Measurements from ENCODE around the gene TLR1. TPM values are rescaled to one million over a fixed set of nuclear protein-coding genes. Genes with fewer than 3 reads are reported as not detected.
A peak's percentile ranks its signal among the peaks of the same experiment; 100 is the strongest.

TLR1 gene
- total RNA-seq, 6 donors from 2014 or later: 16.4 to 41.9 (median 24.8) TPM

DNA sequence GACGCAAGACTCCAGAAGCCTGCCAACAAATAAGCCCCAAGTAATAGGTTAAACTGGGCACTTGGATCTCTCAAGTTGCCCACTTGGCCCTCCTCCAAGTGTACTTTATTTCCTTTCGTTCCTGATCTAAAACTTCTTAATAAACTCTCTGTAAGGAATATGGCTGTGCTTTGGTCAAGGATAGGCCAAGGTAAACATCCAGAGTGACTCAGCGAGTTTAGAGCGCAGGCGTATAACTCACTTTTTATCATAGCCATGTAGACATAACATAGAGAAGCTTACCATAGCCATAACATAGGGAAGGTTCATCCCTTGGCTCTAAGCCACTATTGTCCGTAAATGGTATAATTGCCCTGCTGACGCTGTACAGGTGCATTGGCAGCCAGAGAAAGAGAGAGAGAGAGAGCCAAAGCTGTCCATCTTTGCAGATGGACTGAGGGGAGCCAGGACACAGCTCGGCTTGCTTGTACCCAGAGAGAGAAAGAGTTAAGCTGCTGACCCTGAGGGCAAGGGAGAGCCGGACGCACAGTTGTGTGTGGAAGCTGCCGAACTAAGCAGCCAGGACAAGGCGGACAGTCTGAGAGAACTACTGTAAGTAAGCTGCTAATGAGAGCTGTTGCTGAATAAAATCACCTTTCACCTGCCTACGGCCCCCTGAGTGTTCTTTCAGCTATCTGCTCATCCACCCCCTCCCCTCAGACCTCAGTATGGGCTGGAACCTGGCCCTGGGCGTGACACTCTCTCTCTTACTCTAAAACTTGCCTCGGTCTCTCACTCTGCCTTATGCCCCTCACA lies 1.8 kb downstream of the TLR1 start:
- no peaks in the 10 kb centered on the region for H3K27me3 ChIP-seq
- DNase-seq: no peak
- 88 to 93% methylated on average over 15 of the region's 15 CpGs for WGBS, 2 donors
- H3K4me1 ChIP-seq: peaks cover 8 to 16% (median 13%) of the 10 kb centered on the region in 4 donors
- H3K9me3 ChIP-seq: no peaks in the 10 kb centered on the region
- H3K36me3 ChIP-seq: peaks cover 0 to 27% (median 4%) of the 10 kb centered on the region in 4 donors
- peak overlapping the region in 3 of 4 donors; percentile 9 to 40 (median 38) for H3K4me3 ChIP-seq
- no peak for ATAC-seq (ENCODE audit: low FRiP score in 2 of 2)
- TF ChIP-seq CTCF (IDR thresholded peaks at IDR 0.05) (no peak), POLR2A (IDR thresholded peaks at IDR 0.05) (no peak), POLR2AphosphoS5 (IDR thresholded peaks at IDR 0.05) (no peak)
- peak overlapping the region in 2 of 4 donors; percentile 38 to 87 for H3K27ac ChIP-seq

- H3K9me3 ChIP-seq: peaks cover 0 to 4% (median 0%) of the 10 kb centered on the region in 4 donors
- TF ChIP-seq EP300 (IDR thresholded peaks at IDR 0.05): no peak
- no peak for TF ChIP-seq POLR2AphosphoS5 (IDR thresholded peaks at IDR 0.05)
- TF ChIP-seq POLR2A (IDR thresholded peaks at IDR 0.05): no peak
- no peak for TF ChIP-seq CTCF (IDR thresholded peaks at IDR 0.05)
- no peak for ATAC-seq (ENCODE audit: low FRiP score in 2 of 2)
- 87 to 90% methylated on average over 3 of the region's 3 CpGs for WGBS, 2 donors
- no peak for DNase-seq
- H3K27me3 ChIP-seq: no peaks in the 10 kb centered on the region
- peak overlapping the region in 1 of 4 donors; percentile 16 for H3K4me3 ChIP-seq
- H3K27ac ChIP-seq: peak overlapping the region in 2 of 4 donors; percentile 20 to 59
- H3K36me3 ChIP-seq: peaks cover 0 to 27% (median 6%) of the 10 kb centered on the region in 4 donors
- peaks cover 8 to 16% (median 12%) of the 10 kb centered on the region in 4 donors for H3K4me1 ChIP-seq
These were observed 3.6 kb downstream of the TLR1 start for GRCh38 chr4:38800961-38801450.

DNA sequence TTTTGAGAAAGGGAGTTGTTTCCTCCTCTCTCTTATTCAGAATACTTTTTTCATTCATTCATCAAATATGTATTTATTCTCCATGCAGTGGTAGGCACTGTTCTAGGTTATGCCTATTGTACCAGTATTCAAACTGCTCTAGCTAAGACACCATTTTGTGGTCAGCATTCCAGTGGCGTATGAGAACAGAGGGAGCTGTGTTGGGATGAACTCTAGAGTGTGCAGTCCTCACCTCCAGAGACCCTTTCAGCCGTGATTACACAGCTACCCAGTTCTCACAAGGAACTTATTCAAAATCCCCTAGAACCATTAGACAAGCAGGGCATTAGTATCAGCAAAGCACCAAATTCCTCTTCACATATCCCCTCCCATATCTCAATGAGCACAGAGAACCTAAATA lies 4.2 kb downstream of the TLR1 start:
- ATAC-seq (ENCODE audit: low FRiP score in 2 of 2) (no peak), DNase-seq (no peak)
- TF ChIP-seq EP300 (IDR thresholded peaks at IDR 0.05) (no peak), POLR2A (IDR thresholded peaks at IDR 0.05) (no peak), CTCF (IDR thresholded peaks at IDR 0.05) (no peak), POLR2AphosphoS5 (IDR thresholded peaks at IDR 0.05) (no peak)
- Histone ChIP-seq H3K27me3 (no peaks in the 10 kb centered on the region), H3K27ac (peak overlapping the region in 1 of 4 donors; percentile 59), H3K4me1 (peaks cover 5 to 10% (median 7%) of the 10 kb centered on the region in 4 donors), H3K36me3 (peaks cover 0 to 27% (median 6%) of the 10 kb centered on the region in 4 donors), H3K9me3 (peaks cover 0 to 4% (median 0%) of the 10 kb centered on the region in 4 donors), H3K4me3 (no peak overlapping the region)
- 67 to 92% methylated on average over 2 of the region's 2 CpGs for WGBS, 2 donors

DNA sequence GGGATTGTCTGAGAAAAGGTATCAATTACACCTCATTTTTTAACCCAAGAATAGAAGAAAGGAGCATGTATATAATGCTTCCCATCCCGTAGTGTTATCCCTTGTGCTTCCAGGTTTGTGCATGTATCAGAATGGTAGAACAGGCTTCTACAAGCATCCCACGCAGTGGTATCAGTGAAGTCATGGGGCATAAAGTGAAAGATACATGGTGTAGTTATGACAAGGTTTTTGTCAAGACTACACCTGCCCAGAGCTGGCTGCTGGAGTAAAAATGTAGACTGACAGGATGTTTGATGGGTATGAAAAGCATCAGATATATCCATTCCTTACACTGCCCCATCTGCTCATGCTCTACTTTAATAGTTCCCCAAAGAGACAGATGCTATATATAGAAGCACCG lies 9.5 kb downstream of the TLR1 start:
- H3K4me3 ChIP-seq: no peak overlapping the region
- no peak overlapping the region for H3K27ac ChIP-seq
- TF ChIP-seq CTCF (IDR thresholded peaks at IDR 0.05): no peak
- no peak for TF ChIP-seq POLR2AphosphoS5 (IDR thresholded peaks at IDR 0.05)
- TF ChIP-seq EP300 (IDR thresholded peaks at IDR 0.05): no peak
- TF ChIP-seq POLR2A (IDR thresholded peaks at IDR 0.05): no peak
- ATAC-seq (ENCODE audit: low FRiP score in 2 of 2) (no peak), DNase-seq (no peak)
- H3K4me1 ChIP-seq: no peaks in the 10 kb centered on the region
- WGBS, 2 donors: 88 to 94% methylated on average over 3 of the region's 3 CpGs
- no peaks in the 10 kb centered on the region for H3K27me3 ChIP-seq
- H3K36me3 ChIP-seq: peaks cover 0 to 20% (median 6%) of the 10 kb centered on the region in 4 donors
- H3K9me3 ChIP-seq: peaks cover 0 to 4% (median 0%) of the 10 kb centered on the region in 4 donors

Measured in upper lobe of left lung (tissue), 6 donors.